HG03571 (cell line): ENCODE data around the gene LAMA1.
"Not testable (repeated sequence)": the region's sequence is repeated elsewhere in the genome, so short reads cannot be mapped to it uniquely, and the experiment has no call there.

Experiments used
- ATAC-seq: cut with Tn5 transposase; IDR thresholded peaks from one replicate; pipeline ENCODE4 v1.9.1; 2021; ENCODE audit not compliant: unreplicated experiment

LAMA1 gene

DNA sequence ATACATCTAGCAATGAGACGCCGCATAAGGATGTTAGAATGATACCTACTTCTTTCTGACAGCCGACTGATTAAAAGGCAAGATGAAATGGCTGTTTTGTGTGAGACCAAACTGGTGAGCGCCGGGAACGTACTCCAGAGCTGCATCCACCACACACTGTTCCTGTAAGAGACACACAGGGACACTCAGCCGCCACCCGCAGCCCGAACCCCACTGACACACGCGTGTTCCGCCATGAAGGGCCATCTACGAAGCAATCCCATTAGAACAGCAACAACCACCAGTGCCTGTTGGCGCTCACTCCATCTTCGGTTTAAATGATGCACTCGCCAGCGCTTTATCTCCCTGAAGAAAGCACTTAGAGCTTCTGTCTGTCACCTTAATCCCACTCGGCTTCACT lies 162.3 kb downstream of the LAMA1 start:
- ATAC-seq = no peak

- no peak for ATAC-seq
Observed at GRCh38 chr18:6954501-6954900, 163.1 kb downstream of the LAMA1 start.

DNA sequence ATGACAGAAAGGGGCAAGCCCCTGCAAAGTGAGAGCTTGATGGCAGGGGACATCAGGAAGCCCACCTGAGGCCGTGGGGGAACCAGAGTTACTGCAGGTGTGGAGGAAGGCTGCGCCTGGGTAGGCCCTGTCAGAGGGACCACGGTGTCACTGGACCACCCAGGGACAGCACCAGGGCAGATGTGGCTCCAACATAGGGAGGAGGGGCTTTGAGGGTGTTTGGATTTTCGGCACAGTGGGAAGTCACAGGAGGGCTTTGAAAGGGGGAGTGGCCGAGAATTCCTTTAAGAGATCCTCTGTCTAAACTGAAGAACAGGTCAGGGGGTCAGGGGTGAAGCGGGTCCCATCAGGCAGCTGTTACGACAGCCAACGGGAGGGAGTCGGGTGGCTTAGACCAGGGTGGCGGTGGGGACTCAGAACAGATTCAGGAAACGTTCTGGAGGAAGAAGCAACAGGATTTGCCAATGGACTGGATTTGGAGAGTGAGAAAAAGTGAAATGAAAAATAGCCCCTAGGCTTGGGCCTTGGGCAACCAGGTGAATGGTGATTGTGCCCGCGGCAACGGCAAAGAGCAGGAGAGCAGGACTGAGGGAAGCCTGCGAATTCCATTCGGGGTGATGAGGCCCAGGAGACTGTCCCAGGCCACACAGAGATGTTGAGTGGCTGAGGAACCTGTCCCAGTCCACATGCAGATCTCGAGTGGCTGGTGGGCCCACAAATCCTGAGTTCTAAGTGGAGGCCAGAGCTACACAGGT lies 166.1 kb downstream of the LAMA1 start:
- no peak for ATAC-seq

DNA sequence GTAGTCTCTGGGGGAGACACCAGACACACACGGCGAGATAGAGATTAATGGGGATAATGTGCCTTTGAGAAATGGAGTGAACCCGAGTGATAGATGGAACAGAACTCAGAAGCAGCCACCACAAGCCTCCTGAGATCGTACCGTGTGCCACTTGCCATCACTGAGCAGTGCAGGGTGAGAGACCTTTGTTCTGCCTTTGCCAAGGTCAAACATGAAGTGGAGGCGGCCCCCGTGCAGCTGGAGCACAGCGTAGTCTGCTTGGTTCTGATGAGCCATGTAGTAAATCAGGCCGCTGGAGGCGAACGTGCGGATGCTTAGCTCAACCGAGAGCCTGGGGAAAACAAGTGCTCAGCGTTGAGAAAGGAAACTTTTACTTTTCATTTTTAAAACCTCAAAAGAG lies 167.0 kb downstream of the LAMA1 start:
- ATAC-seq = no peak

- ATAC-seq = no peak
Observed at GRCh38 chr18:6949800-6950586, 167.6 kb downstream of the LAMA1 start.

GRCh38 chr18:6948281-6949055 lies 169.1 kb downstream of the LAMA1 start:
- no peak for ATAC-seq

DNA sequence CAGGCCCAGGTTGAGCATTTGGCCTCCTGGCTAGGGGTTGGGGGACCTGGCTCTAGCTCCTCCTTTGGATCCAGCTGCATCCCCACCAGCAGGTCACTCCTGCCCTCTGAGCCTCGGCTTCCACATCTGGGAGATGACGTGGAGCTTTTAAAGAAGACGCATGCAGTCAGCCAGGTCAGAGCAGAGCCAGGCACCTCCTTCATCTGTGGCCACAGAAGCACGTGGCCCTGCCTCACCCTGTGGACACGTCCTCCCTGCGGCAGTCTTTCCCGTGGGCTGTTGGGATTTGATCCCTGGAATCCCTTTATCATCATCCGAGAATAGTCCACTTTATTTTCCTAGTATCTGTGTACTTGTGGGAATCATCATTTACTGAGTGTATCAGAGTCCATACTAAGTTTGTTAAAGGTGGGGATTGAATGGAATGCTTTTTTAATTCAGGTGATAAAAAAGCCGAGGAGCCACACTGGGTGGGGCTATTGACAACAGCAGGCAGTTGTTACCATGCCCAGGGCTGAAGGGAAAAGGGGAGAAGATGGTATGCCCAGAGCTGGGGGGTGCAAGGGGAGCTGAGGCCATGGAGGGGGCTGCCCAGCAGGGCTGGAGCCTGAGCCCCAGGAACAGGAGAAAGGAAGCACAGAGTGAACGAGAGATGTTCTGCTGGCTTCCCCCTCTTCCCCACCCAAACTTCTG lies 170.1 kb downstream of the LAMA1 start:
- ATAC-seq = no peak

GRCh38 chr18:6943143-6943542 lies 174.5 kb downstream of the LAMA1 start:
- ATAC-seq = no peak

DNA sequence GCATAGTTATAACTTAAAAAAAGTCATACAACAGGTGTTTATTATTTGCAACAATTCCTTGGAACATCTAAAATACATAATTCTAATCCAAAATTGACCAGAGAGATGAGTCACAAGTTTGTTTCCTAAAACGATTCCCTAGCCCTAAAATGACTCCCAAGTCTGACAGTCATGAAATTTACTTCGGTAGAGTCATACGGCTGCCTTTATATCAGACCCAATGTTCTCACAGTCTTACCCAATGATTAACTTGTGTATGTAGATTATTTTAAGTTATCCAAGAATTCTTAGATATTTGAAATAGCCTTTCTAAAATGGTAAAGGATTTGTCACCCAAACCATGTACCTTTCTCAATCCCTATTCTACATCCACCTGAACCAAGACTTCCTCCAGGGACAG lies 174.9 kb downstream of the LAMA1 start:
- no peak for ATAC-seq

DNA sequence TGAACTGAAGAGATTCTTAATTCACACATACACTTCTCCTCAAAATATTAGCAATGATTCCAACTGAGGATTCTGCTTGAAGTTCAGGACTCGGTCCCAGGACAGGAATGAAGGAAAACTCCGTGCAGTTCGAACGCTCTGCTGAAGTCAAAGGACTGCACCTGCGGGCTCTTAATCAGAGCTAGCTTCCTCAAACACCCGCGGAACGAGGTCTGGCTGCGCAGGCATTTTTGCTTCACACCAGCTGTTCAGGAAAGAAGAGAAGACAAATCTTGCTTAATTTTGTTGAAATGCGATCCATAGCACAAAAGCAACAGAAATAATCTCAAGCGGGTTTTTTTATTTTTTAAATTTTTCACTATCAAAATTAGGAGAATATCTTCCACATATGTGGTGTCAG lies 175.6 kb downstream of the LAMA1 start:
- ATAC-seq = no peak

- no peak for ATAC-seq
Observed at GRCh38 chr18:6940451-6940850, 177.1 kb downstream of the LAMA1 start.

GRCh38 chr18:6939972-6940371 lies 177.6 kb downstream of the LAMA1 start:
- ATAC-seq = no peak

GRCh38 chr18:6938403-6938802 lies 179.2 kb downstream of the LAMA1 start:
- ATAC-seq = not testable (repeated sequence)

GRCh38 chr18:6938003-6938402 lies 179.6 kb downstream of the LAMA1 start:
- ATAC-seq = no peak

DNA sequence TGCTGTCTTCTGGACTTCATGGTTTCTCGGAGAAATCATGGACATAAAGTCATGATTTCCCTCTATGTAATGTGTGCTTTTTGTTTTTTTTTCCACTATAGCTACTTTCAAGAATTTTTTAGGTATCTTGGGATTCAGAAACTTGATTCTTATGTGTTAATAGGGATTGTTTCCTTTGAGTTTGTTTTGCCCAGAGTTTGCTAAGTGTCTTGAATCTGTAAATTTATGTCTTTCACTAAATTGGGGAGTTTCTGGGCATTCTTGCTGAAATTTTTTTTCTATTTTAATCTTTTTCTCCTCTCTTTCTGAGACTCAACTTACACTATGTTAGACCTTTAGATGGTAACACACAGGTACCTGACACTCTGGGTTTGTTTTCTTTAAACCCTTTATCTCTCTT lies 182.7 kb downstream of the LAMA1 start:
- no peak for ATAC-seq

DNA sequence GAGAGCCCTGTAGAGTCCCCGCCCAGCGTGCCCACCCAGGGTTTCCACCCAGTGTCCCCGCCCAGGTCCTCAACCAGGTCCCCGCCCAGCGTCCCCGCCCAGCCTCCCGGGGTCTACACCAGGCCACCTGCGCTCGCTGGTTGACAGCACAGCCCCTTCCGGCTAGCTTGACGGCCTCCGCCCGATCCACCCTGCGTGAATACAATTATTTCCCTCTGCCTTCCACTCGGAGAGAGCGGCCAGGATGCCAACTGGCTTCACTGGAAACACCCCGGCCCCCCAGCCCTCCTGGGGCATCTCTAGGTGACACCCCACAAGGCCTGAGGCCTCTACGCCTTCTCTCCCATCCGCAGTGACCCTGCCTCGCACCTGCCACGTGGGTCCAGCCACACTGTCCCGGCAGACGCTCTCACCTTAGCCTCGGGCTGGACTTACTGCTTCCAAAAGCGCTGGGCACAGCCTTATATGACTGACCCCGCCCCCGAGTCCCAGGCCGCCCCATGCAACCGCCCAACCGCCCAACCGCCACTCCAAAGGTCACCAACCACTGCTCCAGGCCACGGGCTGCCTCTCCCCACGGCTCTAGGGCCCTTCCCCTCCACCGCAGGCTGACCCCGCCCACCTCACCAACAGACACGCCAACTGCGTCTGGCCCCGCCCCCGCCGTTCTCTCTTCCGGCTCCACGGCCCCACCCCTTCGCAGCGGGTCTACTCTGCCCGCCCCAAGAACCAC lies 188.1 kb downstream of the LAMA1 start:
- no peak for ATAC-seq

GRCh38 chr18:6928359-6928758 lies 189.2 kb downstream of the LAMA1 start:
- no peak for ATAC-seq

GRCh38 chr18:6927153-6927552 lies 190.4 kb downstream of the LAMA1 start:
- no peak for ATAC-seq

DNA sequence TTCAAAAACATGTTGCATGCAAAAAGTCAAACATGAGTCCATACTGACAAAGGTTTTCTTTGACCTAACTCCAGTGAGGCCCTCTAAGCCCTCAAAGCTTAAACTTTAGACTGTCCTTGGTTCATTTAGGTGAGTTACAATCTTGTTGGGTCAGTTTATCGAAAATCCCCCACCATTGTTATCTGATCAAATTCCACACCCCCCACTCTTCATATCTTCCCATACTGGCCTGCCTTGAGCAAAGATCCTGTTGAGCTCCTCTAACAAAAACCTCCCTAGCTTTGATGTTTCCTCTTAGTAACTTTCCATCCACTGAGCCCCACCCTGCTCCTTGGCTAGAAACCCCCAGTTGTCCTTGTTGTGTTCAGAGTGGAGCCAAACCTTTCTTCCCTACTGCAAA lies 194.4 kb downstream of the LAMA1 start:
- no peak for ATAC-seq

GRCh38 chr18:6921571-6921970 lies 196.0 kb downstream of the LAMA1 start:
- ATAC-seq = no peak
